ENCODE data around the gene PIK3R6. TPM values are rescaled to one million over a fixed set of nuclear protein-coding genes. Genes with fewer than 3 reads are reported as not detected.

PIK3R6 gene
- total RNA-seq, 3 donors from 2014 or later = 0.32 to 1.9 (median 1.7) TPM

GRCh38 chr17:8754890-8755289 lies 112.6 kb downstream of the PIK3R6 start:
- ATAC-seq = no peak
- no peaks in the 10 kb centered on the region for H3K4me1 ChIP-seq (ENCODE audit: low read depth)

GRCh38 chr17:8753976-8754440 lies 113.5 kb downstream of the PIK3R6 start:
- Histone ChIP-seq H3K4me1 (ENCODE audit: low read depth) (no peaks in the 10 kb centered on the region), H3K9me3 (no peaks in the 10 kb centered on the region), H3K36me3 (ENCODE audit: low read depth) (no peaks in the 10 kb centered on the region), H3K4me3 (no peak overlapping the region)
- ATAC-seq (peak; percentile 34), DNase-seq (peak in 1 of 3 donors; percentile 19)
- TF ChIP-seq, protein P1, sequence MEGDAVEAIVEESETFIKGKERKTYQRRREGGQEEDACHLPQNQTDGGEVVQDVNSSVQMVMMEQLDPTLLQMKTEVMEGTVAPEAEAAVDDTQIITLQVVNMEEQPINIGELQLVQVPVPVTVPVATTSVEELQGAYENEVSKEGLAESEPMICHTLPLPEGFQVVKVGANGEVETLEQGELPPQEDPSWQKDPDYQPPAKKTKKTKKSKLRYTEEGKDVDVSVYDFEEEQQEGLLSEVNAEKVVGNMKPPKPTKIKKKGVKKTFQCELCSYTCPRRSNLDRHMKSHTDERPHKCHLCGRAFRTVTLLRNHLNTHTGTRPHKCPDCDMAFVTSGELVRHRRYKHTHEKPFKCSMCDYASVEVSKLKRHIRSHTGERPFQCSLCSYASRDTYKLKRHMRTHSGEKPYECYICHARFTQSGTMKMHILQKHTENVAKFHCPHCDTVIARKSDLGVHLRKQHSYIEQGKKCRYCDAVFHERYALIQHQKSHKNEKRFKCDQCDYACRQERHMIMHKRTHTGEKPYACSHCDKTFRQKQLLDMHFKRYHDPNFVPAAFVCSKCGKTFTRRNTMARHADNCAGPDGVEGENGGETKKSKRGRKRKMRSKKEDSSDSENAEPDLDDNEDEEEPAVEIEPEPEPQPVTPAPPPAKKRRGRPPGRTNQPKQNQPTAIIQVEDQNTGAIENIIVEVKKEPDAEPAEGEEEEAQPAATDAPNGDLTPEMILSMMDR (IDR thresholded peaks at IDR 0.05) = no peak
- intact Hi-C loops (cut with DNase I, micrococcal nuclease) = no loop called here

More at GRCh38 chr17:8754890-8755289, 112.6 kb downstream of the PIK3R6 start:
- no peak overlapping the region for H3K4me3 ChIP-seq
- H3K36me3 ChIP-seq (ENCODE audit: low read depth) = no peaks in the 10 kb centered on the region
- intact Hi-C loops (cut with DNase I, micrococcal nuclease) = no loop called here
- no peak for DNase-seq
- H3K9me3 ChIP-seq = no peaks in the 10 kb centered on the region
- TF ChIP-seq, protein P1 (IDR thresholded peaks at IDR 0.05) = no peak

DNA sequence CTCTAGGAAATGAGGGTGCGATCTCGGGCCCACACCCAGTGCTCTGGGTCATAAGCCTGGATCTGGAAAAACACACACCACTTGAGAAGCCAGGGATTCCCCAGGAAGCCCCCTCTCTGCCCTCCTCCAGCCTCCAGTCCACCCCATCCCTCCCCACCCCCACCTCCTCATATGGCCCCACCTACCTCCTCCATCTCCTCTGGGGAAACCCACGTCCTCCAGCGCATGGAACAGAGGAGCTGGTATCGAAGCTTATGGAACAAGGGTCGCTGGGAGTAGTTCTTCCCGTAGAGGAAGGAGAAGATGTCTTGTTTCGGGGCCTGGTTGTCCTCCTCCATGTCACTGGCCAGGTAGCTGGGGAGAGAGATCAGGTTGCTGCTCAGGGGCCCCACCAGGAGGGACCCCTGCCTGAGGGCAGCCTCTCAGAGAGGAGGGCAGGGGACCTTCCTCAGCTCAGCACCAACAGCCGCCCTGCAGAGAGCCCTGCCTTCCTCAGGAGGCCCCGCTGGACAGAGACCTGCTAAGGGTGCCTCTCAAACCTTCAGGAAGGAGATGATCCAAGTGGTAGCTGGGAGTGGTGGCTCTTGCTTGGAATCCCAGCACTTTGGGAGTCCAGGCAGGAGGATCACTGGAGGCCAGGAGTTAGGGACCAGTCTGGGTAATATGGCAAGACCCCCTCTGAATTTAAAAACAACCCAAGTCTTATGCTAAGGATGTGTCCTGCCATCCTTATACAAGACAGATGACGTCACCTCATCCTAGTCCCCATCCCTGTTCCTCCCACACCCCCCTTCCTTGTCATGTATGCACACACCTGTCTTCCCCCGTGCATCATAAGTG lies 114.1 kb downstream of the PIK3R6 start:
- Histone ChIP-seq H3K4me1 (ENCODE audit: low read depth) (no peaks in the 10 kb centered on the region), H3K9me3 (no peaks in the 10 kb centered on the region), H3K36me3 (ENCODE audit: low read depth) (no peaks in the 10 kb centered on the region), H3K4me3 (no peak overlapping the region)
- TF ChIP-seq, protein P1 (IDR thresholded peaks at IDR 0.05) = no peak
- intact Hi-C loops (cut with DNase I, micrococcal nuclease) = no loop called here
- ATAC-seq (no peak), DNase-seq (no peak)

Other genes starting within 250 kb of the PIK3R6 start
- 10 to 100 TPM in 2 of 3 donors, 1 to 10 TPM in 1; 4.3 to 23.8 (median 10.1) TPM for gene MYH10, start 236.9 kb downstream of the PIK3R6 start, total RNA-seq
- not detected for gene CCDC42, start 122.8 kb downstream of the PIK3R6 start, total RNA-seq
- gene SPDYE4, start 109.1 kb downstream of the PIK3R6 start, total RNA-seq = not detected
- 1 to 10 TPM; 2.0 to 6.1 (median 5.6) TPM for gene MFSD6L, start 68.3 kb downstream of the PIK3R6 start, total RNA-seq
- 10 to 100 TPM in 1 of 3 donors, 1 to 10 TPM in 2; 2.7 to 10.4 (median 6.8) TPM for gene PIK3R5, start 98.0 kb upstream of the PIK3R6 start, total RNA-seq
- gene NTN1, start 153.8 kb upstream of the PIK3R6 start, total RNA-seq = 10 to 100 TPM in 1 of 3 donors, 1 to 10 TPM in 2; 3.7 to 61.8 (median 4.0) TPM

Data from mucosa of descending colon (tissue), 3 donors.